GM10266 (cell line): ENCODE data around the gene DEPP1.

ENCODE experiments used
- DNase-seq: peaks from one replicate; pipeline ENCODE4 v3.0.0; 2012; ENCODE audit errors: extremely low spot score
- TF ChIP-seq, protein P1 (sequence below): IDR thresholded peaks from 2 replicates; pipeline ENCODE4 v1.5.1; 2012; ENCODE audit warnings: mild to moderate bottlenecking, low read depth; ENCODE audit not compliant: control insufficient read depth, insufficient read depth; ENCODE audit errors: missing control alignments

DEPP1 gene

DNA sequence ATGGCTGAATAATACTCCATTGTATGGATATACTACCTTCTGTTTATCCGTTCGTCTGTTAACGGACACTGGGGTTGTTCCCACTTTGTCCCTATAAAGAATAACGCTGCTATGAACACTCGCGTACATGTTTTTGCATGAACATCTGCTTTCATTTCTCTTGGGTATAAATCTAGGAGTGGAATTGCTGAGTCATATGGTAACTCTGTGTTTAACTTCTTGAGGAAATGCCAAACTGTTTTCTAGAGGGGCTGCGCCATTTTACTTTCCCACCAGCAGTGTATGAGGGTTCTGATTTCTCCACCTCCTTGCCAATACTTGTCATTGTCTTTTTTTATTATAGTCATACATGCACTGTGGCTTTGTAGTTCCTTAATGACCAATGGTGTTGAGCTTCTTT is 39.7 kb downstream of the DEPP1 start:
- TF ChIP-seq, protein P1, sequence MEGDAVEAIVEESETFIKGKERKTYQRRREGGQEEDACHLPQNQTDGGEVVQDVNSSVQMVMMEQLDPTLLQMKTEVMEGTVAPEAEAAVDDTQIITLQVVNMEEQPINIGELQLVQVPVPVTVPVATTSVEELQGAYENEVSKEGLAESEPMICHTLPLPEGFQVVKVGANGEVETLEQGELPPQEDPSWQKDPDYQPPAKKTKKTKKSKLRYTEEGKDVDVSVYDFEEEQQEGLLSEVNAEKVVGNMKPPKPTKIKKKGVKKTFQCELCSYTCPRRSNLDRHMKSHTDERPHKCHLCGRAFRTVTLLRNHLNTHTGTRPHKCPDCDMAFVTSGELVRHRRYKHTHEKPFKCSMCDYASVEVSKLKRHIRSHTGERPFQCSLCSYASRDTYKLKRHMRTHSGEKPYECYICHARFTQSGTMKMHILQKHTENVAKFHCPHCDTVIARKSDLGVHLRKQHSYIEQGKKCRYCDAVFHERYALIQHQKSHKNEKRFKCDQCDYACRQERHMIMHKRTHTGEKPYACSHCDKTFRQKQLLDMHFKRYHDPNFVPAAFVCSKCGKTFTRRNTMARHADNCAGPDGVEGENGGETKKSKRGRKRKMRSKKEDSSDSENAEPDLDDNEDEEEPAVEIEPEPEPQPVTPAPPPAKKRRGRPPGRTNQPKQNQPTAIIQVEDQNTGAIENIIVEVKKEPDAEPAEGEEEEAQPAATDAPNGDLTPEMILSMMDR, result no peak
- no peak for DNase-seq

- TF ChIP-seq, protein P1, result no peak
- DNase-seq, result no peak
Observed at GRCh38 chr10:44937196-44938005, 41.2 kb downstream of the DEPP1 start.

- no peak for DNase-seq
- TF ChIP-seq, protein P1, result no peak
Observed at GRCh38 chr10:44936314-44936975, 42.2 kb downstream of the DEPP1 start.

DNA sequence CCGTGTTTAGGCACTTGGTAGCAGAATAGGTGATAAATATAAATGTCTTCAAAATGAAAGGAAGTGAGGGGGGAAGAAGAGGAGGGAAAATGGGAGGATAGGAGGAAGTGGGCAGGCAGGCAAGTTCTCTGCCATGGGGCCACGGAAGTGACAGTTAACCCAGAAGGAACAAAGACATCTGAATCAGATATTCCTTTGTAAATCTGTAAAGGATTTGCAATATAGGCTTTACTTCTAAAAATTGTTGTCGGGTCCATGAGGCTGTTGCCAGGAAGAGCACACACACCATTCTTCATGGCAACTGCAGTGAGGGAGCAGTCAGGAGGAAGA is 42.7 kb downstream of the DEPP1 start:
- no peak for DNase-seq

GRCh38 chr10:44935201-44935965 is 43.2 kb downstream of the DEPP1 start:
- DNase-seq, result no peak
- TF ChIP-seq, protein P1, result no peak

More for the DNA sequence above, 42.7 kb downstream of the DEPP1 start:
- TF ChIP-seq, protein P1, result no peak

- TF ChIP-seq, protein P1, result no peak
- DNase-seq, result no peak
Observed at GRCh38 chr10:44934416-44935200, 44.0 kb downstream of the DEPP1 start.
